CD1c-positive myeloid dendritic cell (primary cell): ENCODE results near the gene RAI2.
"Not testable (repeated sequence)": the region's sequence is repeated elsewhere in the genome, so short reads cannot be mapped to it uniquely, and the experiment has no call there.

Experiments
- DNase-seq: peaks from one replicate; pipeline ENCODE4 v3.0.0-alpha.2; 2016; ENCODE audit errors: extremely low spot score

RAI2 gene

GRCh38 chrX:17786554-17787347 lies 74.3 kb downstream of the RAI2 start:
- DNase-seq = not testable (repeated sequence)

- DNase-seq = no peak
Measured at GRCh38 chrX:17779434-17779833, 81.7 kb downstream of the RAI2 start.

GRCh38 chrX:17778997-17779396 lies 82.1 kb downstream of the RAI2 start:
- no peak for DNase-seq

GRCh38 chrX:17774053-17774452 lies 87.0 kb downstream of the RAI2 start:
- DNase-seq = no peak

- no peak for DNase-seq
Measured at GRCh38 chrX:17773221-17773876, 87.7 kb downstream of the RAI2 start.

GRCh38 chrX:17769701-17770269 lies 91.3 kb downstream of the RAI2 start:
- no peak for DNase-seq

GRCh38 chrX:17768997-17769396 lies 92.1 kb downstream of the RAI2 start:
- DNase-seq = no peak

GRCh38 chrX:17767734-17768133 lies 93.4 kb downstream of the RAI2 start:
- no peak for DNase-seq

- DNase-seq = no peak
Measured at GRCh38 chrX:17759990-17760389, 101.1 kb downstream of the RAI2 start.

GRCh38 chrX:17758382-17758781 lies 102.7 kb downstream of the RAI2 start:
- DNase-seq = no peak

- DNase-seq = no peak
Measured at GRCh38 chrX:17750436-17750835, 110.7 kb downstream of the RAI2 start.
